Stromal cell of bone marrow (primary cell): ENCODE measurements around the gene OGFR.
"Not testable (repeated sequence)": the region's sequence is repeated elsewhere in the genome, so short reads cannot be mapped to it uniquely, and the experiment has no call there.

Experiments
- DNase-seq: peaks from one replicate; pipeline ENCODE4 v3.0.0-alpha.2; 2012; ENCODE audit warnings: low read depth

The OGFR gene

DNA sequence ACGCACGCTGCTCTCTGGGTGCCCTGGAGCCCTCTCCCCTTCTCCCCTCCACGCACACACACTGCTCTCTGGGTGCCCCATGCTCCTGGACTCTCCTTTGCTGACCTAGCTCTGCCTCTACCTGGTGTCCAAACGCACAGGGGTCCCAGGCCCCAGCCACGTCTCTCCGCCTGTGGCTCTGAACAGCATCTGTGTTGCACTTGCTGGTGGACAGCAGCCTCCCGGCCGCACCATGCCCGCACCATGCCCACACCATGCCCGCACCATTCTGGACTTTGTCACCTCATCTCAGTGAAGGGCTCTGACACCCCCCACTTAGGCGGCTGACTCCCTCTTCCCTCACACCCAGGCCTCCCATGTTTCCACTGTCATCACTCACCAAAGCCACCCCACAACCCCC lies 35.2 kb downstream of the OGFR start:
- DNase-seq = no peak

DNA sequence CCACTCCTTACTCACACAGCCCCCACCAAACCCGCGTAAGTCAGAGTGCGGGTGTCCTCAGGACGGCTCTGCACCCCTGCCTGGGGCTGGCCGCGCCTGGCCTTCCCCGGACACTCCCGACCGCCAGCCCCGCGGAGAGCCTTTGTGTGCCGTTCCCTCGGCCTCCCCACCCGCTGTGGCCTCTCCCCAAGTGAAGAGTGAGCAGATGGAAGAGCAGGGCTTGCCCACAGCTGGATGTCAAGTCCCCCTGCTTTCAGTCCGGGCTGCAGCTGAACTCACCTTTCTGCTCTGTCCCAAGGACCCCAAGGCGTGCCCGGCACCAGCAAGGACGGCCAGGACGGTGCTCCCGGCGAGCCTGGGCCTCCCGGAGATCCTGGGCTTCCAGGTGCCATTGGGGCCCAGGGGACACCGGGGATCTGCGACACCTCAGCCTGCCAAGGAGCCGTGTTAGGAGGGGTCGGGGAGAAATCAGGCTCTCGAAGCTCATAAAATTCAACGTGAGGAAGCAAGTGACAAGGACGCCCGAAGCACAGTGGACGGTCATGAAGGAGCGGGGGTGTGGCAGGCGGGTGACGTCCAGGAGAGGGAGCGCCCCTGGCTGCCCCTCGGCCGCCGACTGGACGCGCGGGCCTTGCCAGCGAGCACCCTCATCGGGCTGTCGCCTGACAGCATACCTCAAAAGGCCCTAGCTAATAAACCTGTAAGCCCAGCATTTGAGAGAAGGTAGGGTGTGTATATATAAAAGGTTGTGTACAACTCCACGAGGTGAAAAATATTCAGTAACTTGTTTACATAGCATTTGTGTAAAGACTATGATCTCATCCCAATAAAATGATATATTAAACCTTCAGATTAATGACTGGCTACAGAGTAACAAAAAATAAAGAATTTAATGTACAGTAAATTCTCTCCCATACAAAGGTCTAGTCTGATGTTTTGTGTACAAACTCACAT lies 35.9 kb downstream of the OGFR start:
- DNase-seq = no peak

DNA sequence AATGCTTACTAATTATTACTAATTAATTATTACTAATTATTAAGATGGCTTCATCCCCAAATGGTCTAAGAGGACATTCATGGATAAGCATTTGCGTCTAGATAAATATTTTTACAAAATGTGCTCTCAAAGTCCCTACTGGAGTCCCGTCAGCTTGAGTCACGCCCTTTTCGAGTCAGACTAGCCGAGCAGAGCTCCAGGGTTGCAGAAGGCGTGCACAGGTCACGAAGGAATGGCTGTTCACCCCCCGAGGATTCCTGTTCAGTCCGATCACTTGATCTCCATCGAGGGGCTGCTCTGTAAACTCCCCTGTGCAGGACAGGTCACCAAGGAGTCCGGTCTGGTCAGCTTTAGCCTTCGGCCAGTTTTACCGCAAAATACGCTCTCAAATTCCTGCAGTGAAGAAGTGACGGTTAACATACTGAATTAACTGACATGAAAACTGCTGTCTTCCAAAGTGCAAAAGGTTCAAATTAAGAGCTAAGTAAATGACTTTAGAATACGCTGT lies 37.1 kb downstream of the OGFR start:
- no peak for DNase-seq

DNA sequence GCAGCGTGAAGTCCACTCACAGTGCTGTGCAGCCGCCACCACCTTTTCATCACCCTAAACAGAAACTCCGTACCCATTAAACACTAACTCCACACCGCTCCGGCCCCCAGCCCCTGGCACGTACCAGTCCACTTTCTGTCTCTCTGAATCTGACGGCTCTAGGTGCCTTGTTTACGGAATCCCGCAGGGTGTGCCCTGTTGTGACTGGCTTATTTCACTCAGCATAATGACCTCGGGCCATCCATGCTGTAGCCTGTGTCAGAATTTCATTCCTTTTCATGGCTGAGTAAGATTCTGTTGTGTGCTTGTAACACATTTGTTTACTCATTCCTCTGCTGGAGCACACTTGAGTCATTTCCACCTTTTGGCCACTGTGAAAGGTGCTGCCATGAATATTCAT lies 39.0 kb downstream of the OGFR start:
- DNase-seq = no peak

DNA sequence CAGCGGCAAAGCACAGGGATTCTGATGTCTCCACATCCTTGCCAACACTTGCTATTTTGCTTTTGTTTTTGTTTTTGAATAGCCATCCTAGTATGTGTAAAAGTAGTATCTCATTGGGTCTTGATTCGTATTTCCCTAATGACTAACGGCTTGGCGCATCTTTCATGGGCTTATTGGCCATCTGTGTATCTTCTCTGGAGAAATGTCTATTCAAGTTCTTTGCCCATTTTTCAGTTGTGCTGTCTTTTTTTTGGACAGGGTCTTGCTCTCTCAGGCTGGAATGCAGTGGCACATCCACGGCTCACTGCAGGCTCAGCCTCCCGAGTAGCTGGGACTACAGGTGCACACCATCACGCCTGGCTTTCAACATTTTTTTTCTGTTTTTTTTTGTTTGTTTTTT lies 39.5 kb downstream of the OGFR start:
- DNase-seq = no peak

DNA sequence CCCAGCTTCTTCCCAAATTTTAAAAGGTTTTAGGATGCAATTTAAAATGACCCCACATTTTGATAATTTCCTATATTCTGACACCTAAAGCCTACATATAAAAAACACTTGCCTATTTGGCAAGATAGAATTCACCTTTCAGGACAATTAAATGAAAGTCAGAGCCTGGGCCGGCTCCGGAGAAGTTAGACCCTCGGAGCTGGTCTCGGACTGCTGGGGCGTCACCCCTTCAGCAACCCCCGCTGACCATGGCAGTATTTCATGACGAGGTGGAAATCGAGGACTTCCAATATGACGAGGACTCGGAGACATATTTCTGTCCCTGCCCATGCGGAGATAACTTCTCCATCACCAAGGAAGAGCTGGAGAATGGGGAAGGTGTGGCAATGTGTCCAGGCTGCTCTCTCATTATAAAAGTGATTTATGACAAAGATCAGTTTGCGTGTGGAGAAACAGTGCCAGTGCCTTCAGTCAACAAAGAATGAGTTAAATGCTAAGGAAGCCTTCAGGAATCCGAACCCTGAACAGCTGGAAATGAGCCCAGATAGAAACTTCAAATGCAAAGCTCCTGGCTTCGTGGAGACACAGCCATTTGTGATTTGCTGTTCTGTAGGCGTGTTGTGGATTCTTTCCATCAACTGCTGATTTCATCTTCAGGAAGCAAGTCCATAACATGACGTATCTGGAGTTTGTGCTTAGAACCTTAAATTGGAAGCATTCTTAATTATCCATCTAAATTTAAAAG lies 41.0 kb downstream of the OGFR start:
- no peak for DNase-seq

DNA sequence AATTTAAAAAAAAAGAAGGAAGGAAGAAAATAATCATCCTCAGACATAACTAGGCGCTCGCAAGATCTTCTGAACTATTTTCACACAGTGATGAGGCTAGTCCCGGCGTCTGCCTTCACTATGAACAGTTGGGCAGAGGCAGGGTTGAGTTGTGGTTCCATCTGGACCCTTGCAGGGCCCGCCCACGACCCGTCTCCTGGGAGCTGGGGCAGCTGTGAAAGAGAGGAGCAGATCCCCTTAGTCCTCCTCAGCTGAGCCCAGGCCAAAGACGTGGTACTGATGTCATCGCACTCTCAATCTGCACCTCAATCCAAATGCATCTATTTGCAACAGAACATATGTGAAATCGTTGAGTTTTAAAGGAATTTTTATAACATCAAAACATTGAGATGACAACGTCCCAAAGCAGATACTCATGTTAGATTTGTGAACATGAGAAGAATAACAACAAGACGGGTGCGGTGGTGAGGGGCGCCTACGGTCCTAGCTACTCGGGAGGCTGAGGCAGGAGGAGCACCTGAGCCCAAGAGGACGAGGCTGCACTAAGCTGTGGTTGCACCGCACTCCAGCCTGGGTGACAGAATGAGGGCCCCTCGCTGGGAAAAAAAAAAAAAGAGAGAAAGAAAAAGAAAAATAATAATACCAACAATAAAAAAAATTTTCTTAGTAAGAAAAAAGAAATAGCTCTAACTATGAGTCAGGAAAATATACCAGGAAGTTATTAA lies 41.7 kb downstream of the OGFR start:
- no peak for DNase-seq

DNA sequence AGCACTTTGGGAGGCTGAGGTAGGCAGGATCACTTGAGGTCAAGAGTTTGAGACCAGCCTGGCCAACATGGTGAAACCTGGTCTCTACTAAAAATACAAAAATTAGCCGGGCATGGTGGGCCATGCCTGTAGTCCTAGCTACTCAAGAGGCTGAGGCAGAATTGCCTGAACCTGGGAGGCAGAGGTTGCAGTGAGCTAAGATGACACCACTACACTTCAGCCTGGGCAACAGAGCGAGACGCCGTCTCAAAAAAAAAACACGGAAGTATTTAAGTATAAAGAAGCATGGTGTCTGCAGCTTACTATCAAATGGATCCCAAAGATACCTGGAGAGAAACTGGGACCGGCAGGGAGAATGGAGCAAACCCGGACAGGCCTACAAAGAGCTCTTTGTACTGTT lies 44.3 kb downstream of the OGFR start:
- not testable (repeated sequence) for DNase-seq

DNA sequence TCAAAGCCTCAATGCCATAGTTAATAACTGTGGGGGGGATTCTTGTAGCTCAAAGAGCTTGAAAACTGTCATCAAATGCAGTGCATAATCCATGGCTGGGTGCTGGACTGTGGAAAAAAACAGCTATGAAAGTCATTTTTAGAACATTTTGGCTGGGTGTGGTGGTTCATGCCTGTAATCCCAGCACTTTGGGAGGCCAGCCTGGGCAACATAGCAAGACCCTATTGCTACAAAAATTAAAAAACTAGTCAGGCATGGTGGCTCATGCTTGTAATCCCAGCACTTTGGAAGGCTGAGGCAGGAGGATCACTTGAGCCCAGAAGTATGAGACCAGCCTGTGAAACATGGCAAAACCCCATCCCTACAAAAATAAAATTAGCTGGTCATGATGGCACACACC lies 44.8 kb downstream of the OGFR start:
- DNase-seq = no peak

DNA sequence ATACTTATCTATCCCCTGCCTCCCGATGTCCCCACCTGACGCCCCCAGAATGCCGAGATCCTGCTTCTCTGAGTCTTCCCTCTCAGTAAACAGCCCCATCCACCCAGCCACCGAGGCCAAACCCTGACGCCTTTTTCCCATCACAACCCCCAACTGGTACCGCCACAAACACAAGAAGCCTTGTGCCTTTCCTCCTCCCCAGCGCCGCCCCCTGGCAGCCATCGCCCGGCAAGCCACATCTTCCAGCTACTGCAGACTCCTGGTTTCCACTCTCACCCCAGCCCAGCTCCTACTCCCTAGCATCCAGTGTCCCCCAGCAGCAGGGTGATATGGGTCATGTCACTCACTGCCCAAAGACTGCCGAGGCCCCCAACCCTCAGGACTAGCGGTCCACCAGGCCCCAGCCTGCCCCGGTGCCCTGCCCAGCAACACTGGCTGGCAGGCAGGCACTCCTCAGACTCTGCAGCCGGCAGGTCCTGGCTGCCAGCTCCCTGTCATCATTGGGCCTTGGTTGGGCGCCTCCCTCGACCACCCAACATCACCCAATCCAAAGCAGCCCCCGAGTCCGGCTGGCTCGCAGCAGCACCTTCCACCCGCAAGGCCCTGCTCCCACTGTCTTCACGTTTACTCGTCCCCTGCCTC lies 45.8 kb downstream of the OGFR start:
- no peak for DNase-seq

DNA sequence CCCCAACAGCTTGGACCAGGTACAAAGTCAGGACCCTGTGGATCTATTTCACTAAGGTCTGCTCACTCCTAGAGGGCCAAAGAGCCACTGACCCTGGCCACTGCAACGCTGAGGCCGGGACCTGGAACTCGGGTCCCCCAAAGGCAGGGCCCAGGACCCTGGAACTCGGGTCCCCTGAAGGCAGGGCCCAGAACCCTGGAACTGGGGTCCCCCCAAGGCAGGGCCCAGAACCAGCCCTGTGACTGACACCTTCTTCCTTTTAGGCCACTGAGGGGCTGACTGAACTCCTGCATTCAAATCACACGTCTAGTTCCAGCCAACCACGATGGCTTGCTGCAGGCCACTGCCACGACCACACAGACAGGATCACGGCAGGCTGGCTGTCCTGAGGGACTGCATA lies 47.6 kb downstream of the OGFR start:
- DNase-seq = no peak

DNA sequence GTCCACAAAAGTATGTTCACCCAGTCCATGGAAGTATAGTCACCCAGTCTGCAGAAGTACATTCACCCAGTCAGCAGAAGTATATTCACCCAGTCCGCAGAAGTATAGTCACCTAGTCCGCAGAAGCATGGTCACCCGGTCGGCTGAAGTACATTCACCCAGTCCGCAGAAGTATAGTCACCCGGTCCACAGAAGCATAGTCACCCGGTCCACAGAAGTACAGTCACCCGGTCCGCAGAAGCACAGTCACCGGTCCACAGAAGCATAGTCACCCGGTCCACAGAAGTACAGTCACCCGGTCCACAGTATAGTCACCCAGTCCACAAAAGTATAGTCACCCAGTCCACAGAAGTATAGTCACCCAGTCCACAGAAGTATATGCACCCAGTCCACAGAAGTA lies 48.2 kb downstream of the OGFR start:
- DNase-seq = no peak

DNA sequence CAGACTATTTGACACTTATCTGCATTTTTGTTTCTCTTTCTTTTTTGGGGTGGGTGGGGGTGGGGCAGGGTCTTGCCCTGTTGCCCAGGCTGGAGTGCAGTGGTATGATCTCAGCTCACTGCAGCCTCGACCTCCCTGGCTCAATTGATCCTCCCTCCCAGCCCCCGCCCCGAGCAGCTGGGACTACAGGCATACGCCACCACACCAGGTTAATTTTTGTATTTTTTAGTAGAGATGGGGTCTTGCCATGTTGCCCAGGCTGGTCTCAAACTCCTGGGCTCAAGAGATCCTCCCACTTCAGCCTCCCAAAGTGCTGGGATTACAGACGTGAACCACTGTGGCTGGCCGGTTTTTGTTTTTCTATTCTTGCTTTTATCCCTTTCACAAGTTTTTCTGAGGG lies 48.7 kb downstream of the OGFR start:
- DNase-seq = not testable (repeated sequence)

DNA sequence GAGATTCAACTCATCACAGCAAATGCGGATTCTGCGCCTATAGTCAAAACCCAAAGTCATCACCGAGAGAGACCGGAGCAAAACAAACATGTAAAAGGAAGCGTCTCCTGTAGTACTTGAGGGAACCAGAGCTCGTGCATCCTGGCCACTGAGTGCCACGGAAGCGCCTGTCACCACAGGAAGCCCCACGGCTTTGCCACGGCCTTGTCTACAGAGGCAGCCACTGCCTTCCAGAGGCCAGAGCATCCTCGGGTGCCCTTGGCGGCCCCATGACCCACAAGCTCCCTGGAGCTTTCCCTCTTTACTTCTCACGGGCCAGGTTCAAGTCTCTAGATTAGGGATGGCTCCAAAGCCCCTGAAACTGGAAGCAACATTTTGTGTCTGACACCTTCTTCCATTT lies 49.5 kb downstream of the OGFR start:
- no peak for DNase-seq

DNA sequence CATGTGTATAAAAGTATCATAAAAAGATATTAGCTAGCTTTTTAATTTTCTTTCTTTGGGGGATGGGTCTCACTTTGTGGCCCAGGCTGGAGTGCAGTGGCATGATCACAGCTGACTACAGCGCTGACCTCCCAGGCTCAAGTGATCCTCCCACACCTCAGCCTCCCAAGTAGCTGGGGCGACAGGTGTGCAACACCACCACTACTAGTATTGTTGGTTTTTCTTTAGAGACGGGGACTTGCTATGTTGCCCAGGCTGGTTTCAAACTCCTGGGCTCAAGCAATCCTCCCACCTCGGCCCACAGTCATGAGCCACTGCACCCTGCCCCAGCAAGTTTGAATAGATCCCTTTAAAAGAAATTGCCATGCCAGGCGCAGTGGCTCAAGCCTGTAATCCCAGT lies 50.5 kb downstream of the OGFR start:
- no peak for DNase-seq

DNA sequence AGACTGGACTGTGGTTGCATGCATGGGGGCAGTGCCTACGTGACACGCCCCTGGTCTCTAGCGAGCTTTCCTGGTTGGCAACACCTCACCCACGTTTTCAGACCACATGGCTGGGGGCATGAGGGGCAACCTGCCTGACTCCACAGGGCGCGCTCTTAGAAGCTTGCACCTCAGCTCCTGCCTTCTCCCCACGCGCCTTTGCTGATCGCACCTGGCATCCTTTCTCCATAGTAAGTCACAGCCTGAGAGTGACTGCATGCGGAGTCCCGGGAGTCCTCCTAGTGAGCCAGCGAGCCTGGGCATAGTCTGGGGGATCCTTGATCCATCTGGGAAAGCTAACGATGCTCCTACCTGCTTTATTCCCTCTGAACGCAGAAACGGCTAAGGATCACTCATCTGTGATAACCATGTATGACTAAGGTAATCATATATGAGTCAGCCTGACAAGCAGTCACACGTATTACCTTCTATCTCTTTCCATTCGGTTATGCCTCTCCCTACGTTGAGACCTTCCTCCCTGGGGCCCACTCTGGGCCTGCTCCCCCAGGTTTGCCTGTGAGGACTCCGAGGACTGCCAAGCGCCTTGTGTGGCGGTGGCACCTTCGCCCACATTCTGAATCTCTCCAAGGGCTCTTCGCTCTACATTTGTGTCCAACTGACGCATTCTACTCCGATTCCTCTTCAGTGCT lies 52.4 kb downstream of the OGFR start:
- DNase-seq = no peak

DNA sequence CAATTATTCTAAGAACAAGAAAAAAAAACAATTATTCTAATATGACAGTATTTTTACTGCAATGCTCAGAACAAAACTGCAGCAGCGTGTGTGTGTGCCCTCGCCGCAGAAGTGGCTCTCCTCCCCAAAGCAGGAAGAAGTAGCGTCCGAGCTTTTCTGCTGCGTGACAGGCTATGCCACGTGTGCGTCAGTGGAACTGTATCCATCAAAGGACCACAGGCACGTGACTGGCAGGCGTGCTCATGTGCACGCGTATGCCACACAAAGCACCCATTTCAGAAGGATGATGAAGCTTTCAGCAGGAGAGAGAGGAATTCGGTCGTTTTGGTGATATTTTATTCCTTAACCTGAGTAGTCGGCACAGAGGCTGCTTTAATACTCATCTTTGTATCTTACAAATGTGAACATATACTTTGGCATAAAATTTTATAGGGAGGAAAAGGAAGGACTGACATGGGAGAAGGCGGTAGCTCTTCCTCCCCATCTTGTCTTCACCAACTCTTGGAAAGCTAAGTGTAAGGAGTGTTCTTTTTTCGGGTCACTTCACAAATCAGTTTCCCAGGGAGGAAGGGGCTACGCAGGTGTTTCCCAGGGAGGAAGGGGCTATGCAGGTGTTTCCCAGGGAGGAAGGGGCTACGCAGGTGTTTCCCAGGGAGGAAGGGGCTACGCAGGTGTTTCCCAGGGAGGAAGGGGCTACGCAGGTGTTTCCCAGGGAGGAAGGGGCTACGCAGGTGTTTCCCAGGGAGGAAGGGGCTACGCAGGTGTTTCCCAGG lies 53.6 kb downstream of the OGFR start:
- DNase-seq = no peak

DNA sequence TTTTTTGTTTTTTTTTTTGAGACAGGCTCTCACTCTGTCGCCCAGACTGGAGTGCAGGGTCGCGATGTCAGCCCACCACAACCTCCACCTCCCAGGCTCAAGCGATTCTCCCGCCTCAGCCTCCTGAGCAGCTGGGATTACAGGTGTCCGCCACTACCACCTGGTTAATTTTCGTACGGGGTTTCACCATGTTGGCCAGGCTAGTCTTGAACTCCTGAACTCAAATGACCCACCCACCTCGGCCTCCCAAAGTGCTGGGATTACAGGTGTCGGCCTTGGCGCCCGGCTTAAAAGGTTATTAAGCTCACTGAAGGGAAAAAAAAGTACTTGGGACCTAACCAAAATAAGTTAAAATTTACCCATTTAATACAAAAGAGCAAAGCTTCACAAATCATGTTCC lies 55.1 kb downstream of the OGFR start:
- no peak for DNase-seq

DNA sequence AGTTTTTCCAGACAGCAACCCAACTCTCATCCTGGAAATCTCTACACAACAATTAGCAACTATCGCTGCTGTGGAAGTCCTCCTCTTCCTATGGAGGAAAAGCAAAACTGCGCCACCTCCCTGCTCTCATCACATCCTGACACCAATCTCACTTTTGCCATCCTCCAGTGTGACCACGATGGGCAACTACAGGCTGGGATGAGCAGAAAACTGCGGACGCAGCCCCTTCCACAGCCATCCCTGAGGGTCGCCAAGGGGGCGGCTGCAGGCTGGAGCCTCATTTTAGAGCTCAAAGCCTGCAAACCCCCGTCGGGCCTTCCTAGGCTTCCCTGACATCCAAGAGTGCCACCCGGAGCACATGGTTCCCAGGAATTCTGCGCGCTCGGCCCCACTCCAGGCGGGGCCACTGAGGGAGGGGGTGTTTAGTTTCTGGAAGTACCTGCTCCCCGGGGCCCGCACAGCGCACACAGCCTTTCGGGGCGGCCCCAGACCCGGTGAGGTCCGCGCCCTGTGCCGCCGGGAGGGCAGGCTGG lies 55.8 kb downstream of the OGFR start:
- DNase-seq = no peak

DNA sequence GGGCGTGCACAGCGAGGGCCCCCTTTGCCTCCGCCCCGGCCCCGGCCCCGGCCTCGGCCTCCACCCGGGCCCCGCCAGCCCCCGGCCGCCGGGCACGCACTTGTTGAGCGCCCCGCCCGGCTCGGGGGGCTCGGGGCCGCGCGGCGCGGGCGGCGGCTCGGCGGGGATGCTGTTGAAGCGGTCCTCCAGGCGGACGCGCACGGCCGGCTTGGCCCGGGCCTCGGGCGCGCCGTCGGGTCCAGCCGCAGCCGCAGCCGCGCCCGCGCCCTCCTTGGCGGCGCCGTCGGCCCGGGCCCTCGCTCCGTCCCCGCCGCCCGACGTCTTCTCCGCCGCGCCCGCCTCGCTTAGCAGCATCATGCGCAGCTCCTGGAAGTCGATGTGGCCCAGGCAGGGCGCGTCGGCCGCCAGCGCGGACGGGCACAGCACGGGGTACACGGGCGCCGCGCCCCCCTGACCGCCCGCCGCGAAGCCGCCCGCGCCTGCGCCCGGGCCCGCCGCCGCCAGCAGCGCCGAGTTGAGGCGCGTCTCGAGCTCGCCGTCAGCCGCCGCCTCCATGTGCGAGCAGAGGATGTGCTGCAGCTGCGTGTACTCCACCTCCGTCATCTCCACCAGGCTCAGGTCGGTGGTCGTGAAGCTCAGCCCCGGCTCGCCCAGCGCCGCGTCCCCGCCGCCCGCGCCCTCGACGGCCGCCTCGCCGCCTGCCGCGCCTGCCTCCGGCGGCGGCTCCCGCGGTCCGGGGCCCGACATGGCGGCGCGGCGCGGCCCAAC lies 56.5 kb downstream of the OGFR start:
- no peak for DNase-seq
